Activated CD4-positive, alpha-beta T cell treated with anti-CD3 and anti-CD28 coated beads for 48 hours (primary cell): ENCODE measurements around the gene NOVA2.
A peak's percentile ranks its signal among the peaks of the same experiment; 100 is the strongest.

Experiments used
- DNase-seq: peaks from one replicate; pipeline ENCODE4 v3.0.0-alpha.2; 2020

Gene NOVA2

GRCh38 chr19:45959517-45960025, 14.1 kb downstream of the NOVA2 start:
- no peak for DNase-seq

GRCh38 chr19:45958769-45959516, 14.7 kb downstream of the NOVA2 start:
- DNase-seq: no peak

DNA sequence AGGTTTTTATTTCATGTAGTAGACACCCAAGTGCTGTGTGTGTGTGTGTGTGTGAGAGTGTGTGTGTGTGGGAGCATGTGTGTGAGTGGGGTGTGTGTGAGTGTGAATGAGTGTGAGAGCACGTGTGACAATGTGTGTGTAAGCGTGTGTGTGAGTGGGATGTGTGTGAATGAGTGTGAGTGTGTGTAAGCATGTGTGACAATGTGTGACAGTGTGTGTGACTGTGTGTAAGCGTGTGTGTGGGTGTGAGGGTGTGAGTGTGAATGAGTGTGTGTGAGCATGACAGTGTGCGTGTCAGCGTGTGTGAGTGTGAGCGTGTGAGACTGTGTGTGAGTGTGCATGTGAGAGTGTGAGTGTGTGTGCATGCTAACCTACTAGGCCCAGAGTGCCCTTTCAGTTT, 15.3 kb downstream of the NOVA2 start:
- DNase-seq: no peak

DNA sequence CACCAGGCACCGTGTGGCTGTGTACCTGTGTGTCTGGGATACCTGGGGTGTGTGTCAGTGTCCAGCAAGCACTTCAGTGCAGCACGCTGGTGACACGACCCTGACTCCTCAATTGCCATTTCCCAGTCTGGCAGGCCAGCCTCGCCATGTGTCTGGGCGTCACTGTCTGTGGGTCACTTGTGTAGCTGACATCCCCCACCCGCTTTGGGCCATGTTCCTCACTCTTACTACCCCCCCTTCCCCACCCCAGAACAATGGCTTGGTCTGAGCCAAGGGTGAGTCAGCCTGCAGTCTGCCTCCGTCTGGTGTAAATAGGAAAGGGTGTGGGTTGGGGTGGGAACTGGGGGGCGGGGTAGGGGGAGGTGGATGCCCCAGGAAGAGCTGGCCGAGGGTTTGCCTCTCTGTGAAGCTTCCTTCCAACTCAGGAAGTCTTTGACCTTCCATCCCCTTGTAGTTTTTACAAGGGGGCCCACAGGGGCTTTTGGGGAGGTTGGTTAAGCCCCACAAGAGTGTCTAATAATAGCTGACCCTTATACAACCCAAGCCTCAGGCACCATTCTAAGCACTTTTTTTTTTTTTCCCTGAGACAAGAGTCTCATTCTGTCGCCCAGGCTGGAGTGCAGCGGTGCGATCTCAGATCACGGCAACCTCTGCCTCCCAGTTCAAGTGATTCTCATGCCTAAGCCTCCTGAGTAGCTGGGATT, 17.6 kb downstream of the NOVA2 start:
- no peak for DNase-seq

DNA sequence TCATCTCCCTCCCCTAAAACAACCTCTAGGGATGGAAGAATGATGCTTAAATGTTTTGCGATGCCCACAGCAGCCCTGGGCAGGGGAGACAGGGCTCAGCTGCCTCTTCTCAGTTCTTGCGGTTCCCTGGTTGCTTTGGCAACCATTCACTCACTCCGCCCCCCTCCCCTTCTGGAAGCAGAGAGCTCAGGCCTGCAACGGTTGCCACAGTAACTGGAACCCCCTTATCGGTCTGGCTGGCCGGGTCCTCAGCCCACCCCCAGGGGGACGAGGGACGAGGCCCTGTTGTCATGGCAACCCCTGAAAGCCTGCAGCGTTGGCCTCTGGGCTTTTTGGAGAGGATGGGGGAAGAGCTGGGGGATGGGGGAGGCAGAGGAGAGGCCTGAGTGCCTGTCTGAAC, 19.5 kb downstream of the NOVA2 start:
- DNase-seq: no peak

GRCh38 chr19:45953676-45954075, 20.0 kb downstream of the NOVA2 start:
- DNase-seq: no peak

- peak; percentile 56 for DNase-seq
These were observed 20.8 kb downstream of the NOVA2 start for GRCh38 chr19:45952686-45953505.

DNA sequence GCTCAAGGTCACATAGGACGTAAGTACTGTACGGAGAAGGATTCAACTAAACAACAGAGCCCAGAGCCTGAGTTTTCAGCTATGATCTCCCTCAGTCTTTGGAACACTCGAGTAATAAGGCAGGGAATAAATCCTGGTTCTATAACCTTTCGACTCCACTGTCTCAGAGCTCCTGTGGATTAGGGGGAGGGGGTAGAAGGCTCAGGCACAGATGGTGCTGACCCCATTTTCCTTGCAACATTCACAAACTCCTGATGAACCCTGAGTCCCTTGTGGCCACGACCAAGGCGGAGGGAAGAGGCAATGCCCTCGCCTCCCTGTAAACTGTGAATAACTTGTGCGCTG, 21.4 kb downstream of the NOVA2 start:
- DNase-seq: no peak

DNA sequence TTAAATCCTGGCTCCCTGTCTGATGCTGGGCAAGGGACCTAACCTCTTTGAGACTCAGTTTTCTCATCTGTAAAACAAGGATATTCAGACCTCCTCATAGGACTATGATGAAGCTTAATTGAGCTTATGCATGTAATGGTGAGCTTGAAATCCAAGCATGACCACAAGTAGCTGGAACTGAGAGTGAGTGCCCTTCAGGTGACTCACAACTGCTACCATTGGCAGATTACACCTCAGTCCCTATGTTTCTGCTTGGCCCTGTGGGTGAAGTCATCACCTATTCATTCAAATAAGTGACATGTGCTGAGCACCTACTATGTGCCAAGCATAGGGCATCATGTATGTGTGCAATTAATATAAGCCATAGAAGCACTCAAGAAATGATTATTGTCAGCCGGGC, 25.7 kb downstream of the NOVA2 start:
- DNase-seq: no peak

GRCh38 chr19:45940515-45940805, 33.2 kb downstream of the NOVA2 start:
- no peak for DNase-seq

- no peak for DNase-seq
These were observed 33.7 kb downstream of the NOVA2 start for GRCh38 chr19:45939792-45940514.

GRCh38 chr19:45938733-45939319, 34.8 kb downstream of the NOVA2 start:
- no peak for DNase-seq

DNA sequence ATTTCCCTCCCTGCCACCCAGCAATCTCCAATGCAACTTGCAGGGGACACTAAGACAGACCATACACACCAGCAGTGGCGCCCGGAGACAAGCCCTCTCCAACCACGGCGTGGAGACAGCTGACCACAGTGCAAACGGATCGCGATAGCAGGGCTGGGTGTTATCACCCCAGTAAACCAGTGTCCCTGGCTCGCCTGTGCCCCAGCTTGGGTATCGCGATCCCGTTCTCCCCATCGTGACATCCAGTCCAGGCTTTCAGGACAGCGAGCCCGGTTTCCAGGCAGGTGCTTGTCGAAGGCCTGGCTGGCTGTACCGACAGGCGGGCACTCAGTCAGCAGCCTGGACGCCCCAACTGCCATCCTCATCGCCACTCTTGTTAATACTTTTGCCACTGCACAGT, 38.4 kb downstream of the NOVA2 start:
- no peak for DNase-seq

DNA sequence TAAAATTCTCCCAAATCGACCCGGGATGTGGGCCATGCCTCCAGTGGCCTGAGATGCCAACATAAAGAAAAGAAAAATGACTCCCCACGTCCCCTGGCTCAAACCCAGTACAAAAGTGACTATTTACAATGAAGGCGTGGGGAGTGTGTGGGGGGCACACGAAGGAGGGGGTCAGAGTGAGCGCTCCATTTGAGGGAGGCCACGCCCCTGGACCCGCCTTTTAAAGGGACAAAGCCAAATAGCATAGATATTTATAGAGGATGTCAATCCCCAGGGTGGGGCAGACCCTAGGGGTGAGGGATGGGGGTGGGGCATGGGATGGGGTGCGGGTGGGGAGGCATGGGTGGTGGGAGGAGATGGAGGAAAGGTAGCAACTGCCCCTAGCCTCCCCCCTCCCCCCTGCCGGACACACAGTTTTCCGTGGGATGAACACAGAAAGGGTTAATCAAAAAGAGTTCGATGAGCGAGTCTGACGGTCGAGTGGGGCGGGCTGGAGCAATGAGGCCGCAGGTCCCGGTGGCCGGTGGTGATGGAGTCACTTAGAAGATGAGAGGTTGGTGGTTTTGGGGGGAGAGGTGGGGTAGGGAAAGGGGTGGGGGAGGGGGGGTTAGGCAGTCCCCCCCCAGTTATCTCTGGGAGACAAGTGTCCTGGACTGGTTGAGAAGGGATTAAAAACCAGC, 39.0 kb downstream of the NOVA2 start:
- no peak for DNase-seq

GRCh38 chr19:45933759-45934158, 39.9 kb downstream of the NOVA2 start:
- DNase-seq: no peak

GRCh38 chr19:45931055-45931454, 42.6 kb downstream of the NOVA2 start:
- no peak for DNase-seq

DNA sequence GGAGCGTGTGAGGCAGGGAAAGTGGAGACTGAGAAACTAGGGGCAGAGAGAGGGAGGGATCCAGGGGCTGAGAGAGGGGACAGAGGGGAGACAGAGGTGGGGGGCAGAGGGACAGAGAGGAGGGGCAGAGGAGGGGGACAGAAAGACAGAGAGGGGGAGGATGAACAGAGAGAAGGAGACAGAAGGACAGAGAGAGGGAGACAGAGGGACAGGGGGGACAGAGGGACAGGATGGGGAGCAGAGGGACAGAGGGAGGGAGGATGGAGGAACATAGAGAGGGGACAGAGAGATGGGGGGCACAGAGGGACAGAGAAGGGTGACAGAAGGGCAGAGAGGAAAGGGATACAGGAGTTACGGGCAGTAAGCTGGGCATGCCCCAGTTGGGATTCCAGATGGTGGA, 44.4 kb downstream of the NOVA2 start:
- no peak for DNase-seq

- peak; percentile 91 for DNase-seq
These were observed 46.0 kb downstream of the NOVA2 start for GRCh38 chr19:45927565-45928261.

DNA sequence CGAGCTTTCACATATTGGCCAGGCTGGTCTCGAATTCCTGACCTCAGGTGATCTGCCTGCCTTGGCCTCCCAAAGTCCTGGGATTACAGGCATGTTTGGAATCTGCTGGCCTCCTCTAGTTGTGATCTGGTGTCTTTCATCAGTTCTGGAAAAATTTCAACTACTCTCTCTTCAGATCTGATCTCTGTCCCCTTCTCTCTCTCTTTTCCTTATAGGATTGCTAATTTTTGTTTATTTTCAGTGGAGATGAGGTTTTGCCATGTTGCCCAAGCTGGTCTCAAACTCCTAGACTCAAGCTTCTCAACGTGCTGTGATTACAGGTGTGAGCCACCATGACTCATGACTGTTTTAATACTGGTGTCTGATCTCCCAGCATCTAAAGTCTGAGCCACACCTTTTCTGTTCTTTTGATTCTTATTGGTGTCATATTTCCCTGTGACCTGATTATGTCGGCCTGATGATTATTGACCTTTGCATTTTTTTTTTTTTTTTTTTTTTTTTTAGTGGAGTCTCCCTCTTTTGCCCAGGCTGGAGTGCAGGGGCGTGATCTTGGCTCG, 48.7 kb downstream of the NOVA2 start:
- no peak for DNase-seq

DNA sequence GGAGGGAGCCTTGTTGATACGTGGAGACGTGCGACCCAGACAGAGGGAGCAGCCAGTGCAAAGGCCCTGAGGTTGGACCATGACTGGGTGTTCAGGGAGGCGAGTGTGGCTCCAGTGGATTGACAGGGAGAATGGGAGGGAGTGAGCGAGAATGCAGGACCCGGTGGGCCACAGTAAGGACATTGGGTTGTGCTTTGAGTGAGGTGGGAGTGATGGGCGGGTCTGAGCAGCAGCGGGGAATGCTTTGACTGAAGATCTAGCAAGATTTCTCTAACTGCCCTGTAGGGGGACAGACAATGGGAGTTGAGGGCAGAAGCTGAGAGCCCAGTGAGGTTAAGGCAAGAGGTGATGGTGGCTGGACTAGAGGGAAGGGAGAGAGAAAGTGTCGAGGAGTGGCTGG, 51.4 kb downstream of the NOVA2 start:
- DNase-seq: peak; percentile 19

GRCh38 chr19:45920458-45920857, 53.2 kb downstream of the NOVA2 start:
- DNase-seq: no peak
